DOHH2 (cell line): ENCODE data around the gene SLC47A1.
"Not testable (repeated sequence)": the region's sequence is repeated elsewhere in the genome, so short reads cannot be mapped to it uniquely, and the experiment has no call there.

Source experiments
- H3F3A ChIP-seq: fragments of 200-600 bp; sonication (generic), shearing (Covaris generic); 2 replicates; pipeline ENCODE4 v1.6.0; 2016; ENCODE audit warnings: antibody characterized with exemption, mild to moderate bottlenecking; ENCODE audit not compliant: control insufficient read depth, insufficient read depth
- H3K27ac ChIP-seq: fragments of 200-600 bp; sonication (generic); 2 replicates; pipeline ENCODE4 v1.5.1; 2014; ENCODE audit warnings: low read depth, mild to moderate bottlenecking, low read length, moderate library complexity
- H3K27me3 ChIP-seq: fragments of 200-600 bp; sonication (generic); 2 replicates; pipeline ENCODE4 v1.6.1; 2014; ENCODE audit warnings: mild to moderate bottlenecking, low read length, mixed read lengths; ENCODE audit not compliant: control insufficient read depth
- H3K36me3 ChIP-seq: fragments of 200-600 bp; sonication (generic); 2 replicates; pipeline ENCODE4 v1.6.1; 2014; ENCODE audit warnings: mild to moderate bottlenecking, low read length, moderate library complexity, mixed read lengths; ENCODE audit not compliant: control insufficient read depth
- H3K4me1 ChIP-seq: fragments of 200-600 bp; sonication (generic); 2 replicates; pipeline ENCODE4 v1.6.1; 2014; ENCODE audit warnings: mild to moderate bottlenecking, low read length, mixed read lengths; ENCODE audit not compliant: control insufficient read depth
- H3K4me2 ChIP-seq: fragments of 200-600 bp; sonication (generic); 2 replicates; pipeline ENCODE4 v1.6.0; 2014; ENCODE audit warnings: mild to moderate bottlenecking, low read length, moderate library complexity
- H3K4me3 ChIP-seq: fragments of 200-600 bp; sonication (generic); 2 replicates; pipeline ENCODE4 v1.5.1; 2014; ENCODE audit warnings: mild to moderate bottlenecking, low read length, mixed read lengths
- H3K79me2 ChIP-seq: fragments of 200-600 bp; sonication (generic); 2 replicates; pipeline ENCODE4 v1.6.1; 2014; ENCODE audit warnings: mild to moderate bottlenecking, low read length, mixed read lengths; ENCODE audit not compliant: control insufficient read depth
- H3K9me2 ChIP-seq: fragments of 200-600 bp; sonication (generic); replicated peaks from 2 replicates; pipeline ENCODE4 v1.6.1; 2014; ENCODE audit warnings: mild to moderate bottlenecking, low read length, mixed read lengths; ENCODE audit not compliant: control insufficient read depth
- H3K9me3 ChIP-seq: fragments of 200-600 bp; sonication (generic); 2 replicates; pipeline ENCODE4 v1.6.1; 2014; ENCODE audit warnings: antibody characterized with exemption, low read length, mixed read lengths; ENCODE audit not compliant: control insufficient read depth, insufficient read depth
- H4K20me1 ChIP-seq: fragments of 200-600 bp; sonication (generic); 2 replicates; pipeline ENCODE4 v1.6.0; 2014; ENCODE audit warnings: low read depth, mild to moderate bottlenecking, antibody characterized with exemption, low read length, moderate library complexity; ENCODE audit not compliant: control insufficient read depth, insufficient read depth
- EZH2phosphoT487 ChIP-seq: fragments of 200-600 bp; sonication (generic); IDR thresholded peaks from 2 replicates; pipeline ENCODE4 v1.6.1; 2017; ENCODE audit warnings: borderline replicate concordance, mild to moderate bottlenecking, antibody characterized with exemption, low read length, moderate library complexity, mixed read lengths
- TF ChIP-seq, protein P1 (sequence below): fragments of 200-600 bp; sonication (generic); IDR thresholded peaks from one replicate; pipeline ENCODE4 v1.5.1; 2014; ENCODE audit warnings: antibody characterized with exemption, mild to moderate bottlenecking, low read depth, low read length; ENCODE audit not compliant: poor library complexity, severe bottlenecking

Gene SLC47A1

DNA sequence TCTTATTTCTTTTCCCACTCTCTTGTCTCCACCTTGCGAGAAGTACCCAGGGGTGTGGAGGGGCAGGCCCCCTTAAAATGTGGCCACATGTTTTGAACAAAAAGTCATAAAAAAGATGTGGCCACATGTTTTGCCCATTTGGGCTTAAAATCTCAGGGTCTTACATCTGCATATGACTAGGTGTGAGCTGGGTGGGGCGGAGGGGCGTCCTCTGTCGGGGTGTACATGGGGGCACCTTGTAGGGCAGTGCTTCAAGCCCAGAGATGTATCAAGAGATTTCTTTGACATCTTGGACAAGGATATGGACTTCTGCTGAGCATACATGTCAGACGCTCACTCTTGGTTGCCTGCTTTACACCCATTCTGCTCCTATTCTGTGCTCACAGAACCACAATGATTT, 13.0 kb upstream of the SLC47A1 start:
- H3K27ac ChIP-seq, result no peak overlapping the region
- H4K20me1 ChIP-seq, result no peaks in the 10 kb centered on the region
- no peaks in the 10 kb centered on the region for H3K36me3 ChIP-seq
- no peak overlapping the region for H3K4me3 ChIP-seq
- no peaks in the 10 kb centered on the region for H3F3A ChIP-seq
- TF ChIP-seq, protein P1, sequence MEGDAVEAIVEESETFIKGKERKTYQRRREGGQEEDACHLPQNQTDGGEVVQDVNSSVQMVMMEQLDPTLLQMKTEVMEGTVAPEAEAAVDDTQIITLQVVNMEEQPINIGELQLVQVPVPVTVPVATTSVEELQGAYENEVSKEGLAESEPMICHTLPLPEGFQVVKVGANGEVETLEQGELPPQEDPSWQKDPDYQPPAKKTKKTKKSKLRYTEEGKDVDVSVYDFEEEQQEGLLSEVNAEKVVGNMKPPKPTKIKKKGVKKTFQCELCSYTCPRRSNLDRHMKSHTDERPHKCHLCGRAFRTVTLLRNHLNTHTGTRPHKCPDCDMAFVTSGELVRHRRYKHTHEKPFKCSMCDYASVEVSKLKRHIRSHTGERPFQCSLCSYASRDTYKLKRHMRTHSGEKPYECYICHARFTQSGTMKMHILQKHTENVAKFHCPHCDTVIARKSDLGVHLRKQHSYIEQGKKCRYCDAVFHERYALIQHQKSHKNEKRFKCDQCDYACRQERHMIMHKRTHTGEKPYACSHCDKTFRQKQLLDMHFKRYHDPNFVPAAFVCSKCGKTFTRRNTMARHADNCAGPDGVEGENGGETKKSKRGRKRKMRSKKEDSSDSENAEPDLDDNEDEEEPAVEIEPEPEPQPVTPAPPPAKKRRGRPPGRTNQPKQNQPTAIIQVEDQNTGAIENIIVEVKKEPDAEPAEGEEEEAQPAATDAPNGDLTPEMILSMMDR, result no peak
- TF ChIP-seq EZH2phosphoT487, result no peak
- H3K9me2 ChIP-seq, result no peaks in the 10 kb centered on the region
- no peaks in the 10 kb centered on the region for H3K27me3 ChIP-seq
- no peak overlapping the region for H3K4me2 ChIP-seq
- no peaks in the 10 kb centered on the region for H3K79me2 ChIP-seq
- no peaks in the 10 kb centered on the region for H3K9me3 ChIP-seq
- no peaks in the 10 kb centered on the region for H3K4me1 ChIP-seq

DNA sequence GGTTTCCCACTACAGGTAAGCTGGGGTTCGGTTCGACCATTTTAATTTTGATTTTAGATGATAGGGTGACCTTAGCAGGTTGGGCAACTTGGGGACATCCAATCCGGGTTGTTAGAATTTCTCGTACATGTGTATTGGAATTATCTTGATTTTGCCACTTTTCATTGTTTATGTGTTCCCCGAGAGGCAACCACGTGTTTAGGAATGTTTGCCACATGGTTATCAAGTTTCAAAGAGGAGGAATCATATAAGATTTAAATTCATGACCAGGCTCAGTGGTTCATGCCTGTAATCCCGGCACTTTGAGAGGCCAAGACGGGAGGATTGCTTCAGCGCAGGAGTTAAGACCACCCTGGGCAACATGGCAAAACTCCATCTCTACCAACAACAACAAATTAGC, 10.0 kb upstream of the SLC47A1 start:
- Histone ChIP-seq H3K4me3 (no peak overlapping the region), H3K9me3 (no peaks in the 10 kb centered on the region)
- TF ChIP-seq, protein P1, result no peak
- TF ChIP-seq EZH2phosphoT487, result no peak

DNA sequence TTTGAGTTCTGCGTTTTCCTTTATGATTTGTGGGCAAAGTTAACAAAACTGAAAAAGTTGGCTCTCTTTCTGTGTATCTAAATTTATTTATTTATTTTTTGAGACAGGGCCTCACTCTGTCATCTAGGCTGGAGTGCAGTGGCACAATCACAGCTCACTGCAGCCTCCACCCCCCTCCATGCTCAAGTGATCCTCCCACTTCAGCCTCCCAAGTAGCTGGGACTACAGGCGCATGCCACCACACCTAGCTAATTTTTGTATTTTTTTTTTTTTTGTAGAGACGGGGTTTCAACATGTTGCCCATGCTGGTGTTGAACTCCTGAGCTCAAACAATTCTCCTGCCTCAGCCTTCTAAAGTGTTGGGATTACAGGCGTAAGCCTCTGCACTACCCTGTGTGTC, 6.7 kb upstream of the SLC47A1 start:
- not testable (repeated sequence) for H3K4me3 ChIP-seq, H3K27ac ChIP-seq, H3K27me3 ChIP-seq, H4K20me1 ChIP-seq, H3K79me2 ChIP-seq, H3F3A ChIP-seq, H3K4me2 ChIP-seq, H3K9me3 ChIP-seq, H3K36me3 ChIP-seq, H3K9me2 ChIP-seq, H3K4me1 ChIP-seq

More for the DNA sequence above, 10.0 kb upstream of the SLC47A1 start:
- Histone ChIP-seq H3K4me2 (no peak overlapping the region), H3K27ac (no peak overlapping the region), H4K20me1 (no peaks in the 10 kb centered on the region), H3K9me2 (no peaks in the 10 kb centered on the region), H3K79me2 (no peaks in the 10 kb centered on the region), H3F3A (no peaks in the 10 kb centered on the region), H3K36me3 (no peaks in the 10 kb centered on the region), H3K27me3 (no peaks in the 10 kb centered on the region), H3K4me1 (no peaks in the 10 kb centered on the region)

DNA sequence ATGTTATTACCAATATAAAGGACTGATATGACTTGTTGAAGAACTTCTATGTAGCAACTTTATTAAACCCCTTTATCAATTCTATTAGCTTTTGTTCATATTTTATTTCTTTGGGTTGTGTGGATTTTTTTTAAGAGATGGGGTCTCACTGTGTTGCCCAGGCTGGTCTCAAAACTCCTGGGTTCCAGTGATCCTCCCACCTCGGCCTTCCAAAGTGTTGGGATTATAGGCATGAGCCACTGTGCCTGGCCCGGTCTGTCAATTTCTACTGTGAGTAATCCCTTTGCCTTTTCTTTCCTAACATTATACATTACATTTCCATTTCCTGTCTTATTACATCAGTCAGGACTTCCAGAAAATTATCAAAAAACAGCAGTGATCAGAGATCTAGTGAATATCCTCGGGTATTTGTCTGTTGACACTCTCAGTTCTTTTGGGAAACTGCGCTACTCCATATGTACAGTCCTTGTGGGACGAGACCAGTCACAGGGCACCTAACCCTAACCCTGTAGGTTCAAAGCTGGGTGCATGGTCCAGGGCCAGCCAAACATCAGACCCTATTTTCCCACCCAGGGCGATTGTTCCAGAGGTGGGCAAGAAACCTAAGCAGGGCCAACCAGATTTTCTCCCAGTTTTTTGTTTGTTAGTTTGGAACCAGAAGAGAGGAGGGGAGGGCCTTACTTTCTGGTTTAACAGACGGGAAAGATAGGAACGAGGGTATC, 1.7 kb upstream of the SLC47A1 start:
- no peaks in the 10 kb centered on the region for H3K36me3 ChIP-seq
- no peaks in the 10 kb centered on the region for H3K9me3 ChIP-seq
- no peaks in the 10 kb centered on the region for H3K79me2 ChIP-seq
- no peaks in the 10 kb centered on the region for H3K4me1 ChIP-seq
- no peak overlapping the region for H3K27ac ChIP-seq
- no peak overlapping the region for H3K4me3 ChIP-seq
- no peaks in the 10 kb centered on the region for H3K9me2 ChIP-seq
- no peaks in the 10 kb centered on the region for H3F3A ChIP-seq
- peaks cover 25% of the 10 kb centered on the region for H3K27me3 ChIP-seq
- no peaks in the 10 kb centered on the region for H4K20me1 ChIP-seq
- H3K4me2 ChIP-seq, result no peak overlapping the region
- TF ChIP-seq, protein P1, result no peak
- TF ChIP-seq EZH2phosphoT487, result no peak
